ENCODE measurements around the gene IGFL1. TPM values are rescaled to one million over a fixed set of nuclear protein-coding genes. Genes with fewer than 3 reads are reported as not detected.
"Not testable (repeated sequence)": the region's sequence is repeated elsewhere in the genome, so short reads cannot be mapped to it uniquely, and the experiment has no call there.

Gene IGFL1
- total RNA-seq, 1 donor from 2014 or later: 2.1 TPM

GRCh38 chr19:46251416-46251815, 21.9 kb downstream of the IGFL1 start:
- peaks cover 60% of the 10 kb centered on the region for H3K27me3 Mint-ChIP-seq (ENCODE audit: low read depth)
- no peak overlapping the region for H3K4me3 Mint-ChIP-seq (ENCODE audit: unreplicated experiment)
- TF ChIP-seq, protein P1, sequence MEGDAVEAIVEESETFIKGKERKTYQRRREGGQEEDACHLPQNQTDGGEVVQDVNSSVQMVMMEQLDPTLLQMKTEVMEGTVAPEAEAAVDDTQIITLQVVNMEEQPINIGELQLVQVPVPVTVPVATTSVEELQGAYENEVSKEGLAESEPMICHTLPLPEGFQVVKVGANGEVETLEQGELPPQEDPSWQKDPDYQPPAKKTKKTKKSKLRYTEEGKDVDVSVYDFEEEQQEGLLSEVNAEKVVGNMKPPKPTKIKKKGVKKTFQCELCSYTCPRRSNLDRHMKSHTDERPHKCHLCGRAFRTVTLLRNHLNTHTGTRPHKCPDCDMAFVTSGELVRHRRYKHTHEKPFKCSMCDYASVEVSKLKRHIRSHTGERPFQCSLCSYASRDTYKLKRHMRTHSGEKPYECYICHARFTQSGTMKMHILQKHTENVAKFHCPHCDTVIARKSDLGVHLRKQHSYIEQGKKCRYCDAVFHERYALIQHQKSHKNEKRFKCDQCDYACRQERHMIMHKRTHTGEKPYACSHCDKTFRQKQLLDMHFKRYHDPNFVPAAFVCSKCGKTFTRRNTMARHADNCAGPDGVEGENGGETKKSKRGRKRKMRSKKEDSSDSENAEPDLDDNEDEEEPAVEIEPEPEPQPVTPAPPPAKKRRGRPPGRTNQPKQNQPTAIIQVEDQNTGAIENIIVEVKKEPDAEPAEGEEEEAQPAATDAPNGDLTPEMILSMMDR (IDR thresholded peaks at IDR 0.05): no peak
- H3K9me3 Mint-ChIP-seq (ENCODE audit: low read depth): peaks cover 9% of the 10 kb centered on the region
- H3K27ac Mint-ChIP-seq (ENCODE audit: unreplicated experiment): no peak overlapping the region
- H3K4me1 Mint-ChIP-seq (ENCODE audit: low read depth): peaks cover 15% of the 10 kb centered on the region
- peaks cover 5% of the 10 kb centered on the region for H3K36me3 Mint-ChIP-seq (ENCODE audit: low read depth)
- DNase-seq (ENCODE audit: low spot score): no peak

GRCh38 chr19:46254776-46255175, 25.2 kb downstream of the IGFL1 start:
- Mint-ChIP-seq H3K4me3 (ENCODE audit: unreplicated experiment) (no peak overlapping the region), H3K36me3 (ENCODE audit: low read depth) (peaks cover 5% of the 10 kb centered on the region), H3K27me3 (ENCODE audit: low read depth) (peaks cover 48% of the 10 kb centered on the region), H3K27ac (ENCODE audit: unreplicated experiment) (no peak overlapping the region), H3K4me1 (ENCODE audit: low read depth) (peaks cover 22% of the 10 kb centered on the region), H3K9me3 (ENCODE audit: low read depth) (peaks cover 9% of the 10 kb centered on the region)
- TF ChIP-seq, protein P1 (IDR thresholded peaks at IDR 0.05): no peak
- no peak for DNase-seq (ENCODE audit: low spot score)

- Mint-ChIP-seq H3K9me3 (ENCODE audit: low read depth) (peaks cover 9% of the 10 kb centered on the region), H3K36me3 (ENCODE audit: low read depth) (peaks cover 3% of the 10 kb centered on the region), H3K27me3 (ENCODE audit: low read depth) (peaks cover 45% of the 10 kb centered on the region), H3K27ac (ENCODE audit: unreplicated experiment) (no peak overlapping the region), H3K4me1 (ENCODE audit: low read depth) (peaks cover 14% of the 10 kb centered on the region), H3K4me3 (ENCODE audit: unreplicated experiment) (no peak overlapping the region)
- TF ChIP-seq, protein P1 (IDR thresholded peaks at IDR 0.05): no peak
- no peak for DNase-seq (ENCODE audit: low spot score)
Observed at GRCh38 chr19:46256855-46257254, 27.3 kb downstream of the IGFL1 start.

- H3K9me3 Mint-ChIP-seq (ENCODE audit: low read depth); H3K36me3 Mint-ChIP-seq (ENCODE audit: low read depth); H3K4me3 Mint-ChIP-seq (ENCODE audit: unreplicated experiment); H3K27ac Mint-ChIP-seq (ENCODE audit: unreplicated experiment); DNase-seq (ENCODE audit: low spot score): not testable (repeated sequence)
- Mint-ChIP-seq H3K4me1 (ENCODE audit: low read depth) (peaks cover 22% of the 10 kb centered on the region), H3K27me3 (ENCODE audit: low read depth) (peaks cover 32% of the 10 kb centered on the region)
Observed at GRCh38 chr19:46261501-46261900, 32.0 kb downstream of the IGFL1 start.

DNA sequence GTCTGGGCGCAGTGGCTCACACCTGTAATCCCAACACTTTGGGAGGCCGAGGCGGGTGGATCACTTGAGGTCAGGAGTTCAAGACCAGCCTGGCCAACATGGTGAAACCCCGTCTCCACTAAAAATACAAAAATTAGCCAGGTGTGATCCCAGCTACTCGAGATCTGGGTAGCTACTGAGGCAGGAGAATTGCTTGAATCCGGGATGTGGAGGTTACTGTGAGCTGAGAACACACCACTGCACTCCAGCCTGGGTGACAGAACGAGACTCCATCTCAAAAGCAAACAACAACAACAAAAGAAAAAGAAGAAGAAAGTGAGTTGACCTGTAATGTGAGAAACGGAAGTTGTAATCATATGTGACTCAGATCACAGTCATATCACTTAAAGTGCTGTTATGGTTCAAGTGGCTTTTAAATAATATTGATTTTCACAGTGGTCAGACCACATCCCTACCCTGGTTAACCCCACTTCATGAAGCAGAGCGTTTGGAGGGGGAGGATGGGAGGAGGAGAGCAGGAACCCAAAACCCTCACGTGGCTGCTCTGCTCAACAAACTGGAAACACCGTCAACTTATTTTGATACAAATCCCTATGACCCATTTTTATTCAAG, 33.2 kb downstream of the IGFL1 start:
- H3K4me3 Mint-ChIP-seq (ENCODE audit: unreplicated experiment); H3K27ac Mint-ChIP-seq (ENCODE audit: unreplicated experiment); DNase-seq (ENCODE audit: low spot score); H3K36me3 Mint-ChIP-seq (ENCODE audit: low read depth); H3K9me3 Mint-ChIP-seq (ENCODE audit: low read depth): not testable (repeated sequence)
- Mint-ChIP-seq H3K27me3 (ENCODE audit: low read depth) (peaks cover 23% of the 10 kb centered on the region), H3K4me1 (ENCODE audit: low read depth) (peaks cover 21% of the 10 kb centered on the region)

- H3K9me3 Mint-ChIP-seq (ENCODE audit: low read depth); H3K27ac Mint-ChIP-seq (ENCODE audit: unreplicated experiment); H3K36me3 Mint-ChIP-seq (ENCODE audit: low read depth); H3K4me3 Mint-ChIP-seq (ENCODE audit: unreplicated experiment); DNase-seq (ENCODE audit: low spot score): not testable (repeated sequence)
- Mint-ChIP-seq H3K4me1 (ENCODE audit: low read depth) (peaks cover 18% of the 10 kb centered on the region), H3K27me3 (ENCODE audit: low read depth) (peaks cover 14% of the 10 kb centered on the region)
Observed at GRCh38 chr19:46264801-46265200, 35.3 kb downstream of the IGFL1 start.

GRCh38 chr19:46265217-46265828, 35.8 kb downstream of the IGFL1 start:
- TF ChIP-seq, protein P1 (IDR thresholded peaks at IDR 0.05): peak; percentile 95
- Mint-ChIP-seq H3K4me3 (ENCODE audit: unreplicated experiment) (no peak overlapping the region), H3K9me3 (ENCODE audit: low read depth) (no peaks in the 10 kb centered on the region), H3K36me3 (ENCODE audit: low read depth) (no peaks in the 10 kb centered on the region), H3K4me1 (ENCODE audit: low read depth) (peaks cover 18% of the 10 kb centered on the region), H3K27ac (ENCODE audit: unreplicated experiment) (no peak overlapping the region), H3K27me3 (ENCODE audit: low read depth) (peaks cover 12% of the 10 kb centered on the region)
- DNase-seq (ENCODE audit: low spot score): no peak
